Measurements from ENCODE around the gene TTLL9.

GRCh38 chr20:31972471-31973021 lies 102.1 kb downstream of the TTLL9 start:
- TF ChIP-seq CTCF (conservative IDR thresholded peaks at IDR 0.05; ENCODE audit: low read depth, low read length) (no peak), EZH2 (IDR thresholded peaks at IDR 0.05; ENCODE audit: borderline replicate concordance, low read depth, low read length, poor library complexity, severe bottlenecking) (no peak)
